Ectodermal cell (in vitro differentiated cells): ENCODE measurements around the gene ENPP4.
"Not testable (repeated sequence)": the region's sequence is repeated elsewhere in the genome, so short reads cannot be mapped to it uniquely, and the experiment has no call there.

ENCODE experiments used
- H3K27ac ChIP-seq: 2 replicates; pipeline ENCODE4 v1.7.0; 2013; ENCODE audit warnings: mild to moderate bottlenecking, low read depth, low read length; ENCODE audit not compliant: insufficient read depth, poor library complexity, severe bottlenecking
- H3K27me3 ChIP-seq: 2 replicates; pipeline ENCODE4 v1.7.0; 2013; ENCODE audit warnings: mild to moderate bottlenecking, low read length; ENCODE audit not compliant: insufficient read depth, control insufficient read depth, poor library complexity, severe bottlenecking
- H3K36me3 ChIP-seq: one replicate; pipeline ENCODE4 v1.7.0; 2013; ENCODE audit warnings: low read length; ENCODE audit not compliant: control insufficient read depth, insufficient read depth
- H3K4me1 ChIP-seq: one replicate; pipeline ENCODE4 v1.7.0; 2013; ENCODE audit warnings: low read length; ENCODE audit not compliant: control insufficient read depth, insufficient read depth
- H3K4me3 ChIP-seq: 2 replicates; pipeline ENCODE4 v1.7.0; 2013; ENCODE audit warnings: low read depth, low read length, control low read depth; ENCODE audit not compliant: insufficient read depth
- H3K9me3 ChIP-seq: 2 replicates; pipeline ENCODE4 v1.7.0; 2013; ENCODE audit warnings: mild to moderate bottlenecking, low read length, moderate library complexity; ENCODE audit not compliant: control insufficient read depth
- WGBS, 2 experiments: methylation state at CpG; one replicate each; pipeline ENCODE4 v1.1.7; 2013; ENCODE audit warnings: missing lambda C conversion rate in 2 of 2; 5-methylcytosine and 5-hydroxymethylcytosine counted together

Gene ENPP4

DNA sequence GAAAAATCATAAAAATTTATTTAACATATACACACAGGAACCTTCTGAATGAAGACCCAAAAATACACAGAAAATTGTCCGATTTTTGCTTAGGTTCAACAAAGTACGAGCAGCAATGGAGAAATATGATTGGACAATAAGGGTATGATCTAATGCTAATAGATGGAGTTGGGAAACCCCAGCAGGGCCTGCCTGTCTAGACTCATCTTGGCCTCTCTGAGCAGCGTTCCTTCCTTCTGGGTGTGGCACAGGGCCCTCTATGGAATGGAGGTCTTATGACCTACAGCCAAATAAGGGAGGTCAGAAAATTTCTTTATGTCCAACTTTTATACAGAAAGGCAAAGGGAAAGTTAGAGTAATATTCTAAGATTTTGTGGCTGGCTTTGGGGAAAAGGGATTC, 27.7 kb upstream of the ENPP4 start:
- H3K4me1 ChIP-seq, result no peaks in the 10 kb centered on the region
- H3K27me3 ChIP-seq, result no peaks in the 10 kb centered on the region
- no peak overlapping the region for H3K27ac ChIP-seq
- H3K9me3 ChIP-seq, result no peaks in the 10 kb centered on the region
- H3K36me3 ChIP-seq, result no peaks in the 10 kb centered on the region
- H3K4me3 ChIP-seq, result no peak overlapping the region
- WGBS, 2 experiments, result 89 to 100% methylated on average over 3 of the region's 3 CpGs

DNA sequence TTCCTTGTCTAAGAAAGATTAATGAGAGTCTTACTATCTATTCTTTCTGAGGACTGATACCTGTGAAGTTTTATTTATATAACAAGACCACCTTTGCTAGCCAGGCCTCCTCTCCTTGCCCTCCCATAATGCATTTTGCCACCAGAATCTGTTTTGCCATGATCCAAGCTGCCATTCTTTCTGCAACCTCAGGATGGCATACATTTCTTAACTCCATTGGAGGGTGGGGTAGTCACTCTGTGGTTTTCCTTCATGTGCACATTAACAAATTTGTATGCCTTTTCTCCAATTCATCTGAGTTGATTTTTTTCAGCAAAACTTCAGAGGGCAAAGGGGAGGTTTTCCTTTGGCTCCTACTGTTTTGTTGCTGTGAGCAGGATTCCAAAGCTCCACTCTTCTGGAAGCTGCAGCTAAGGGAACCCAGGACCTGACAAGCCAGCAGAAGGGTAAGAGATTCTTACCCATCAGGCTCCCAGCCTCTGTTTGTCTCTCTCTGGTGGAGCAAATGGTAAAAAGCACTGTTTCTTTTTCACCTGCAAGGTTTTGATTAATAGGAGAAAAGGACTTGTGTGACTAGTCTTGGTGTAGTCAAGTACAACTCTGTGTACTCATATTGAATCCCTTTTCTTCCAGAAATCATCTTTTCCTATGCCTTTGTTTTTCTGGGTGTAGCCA, 26.2 kb upstream of the ENPP4 start:
- Histone ChIP-seq H3K4me3 (no peak overlapping the region), H3K36me3 (no peaks in the 10 kb centered on the region), H3K9me3 (no peaks in the 10 kb centered on the region), H3K4me1 (no peaks in the 10 kb centered on the region), H3K27ac (no peak overlapping the region), H3K27me3 (no peaks in the 10 kb centered on the region)

DNA sequence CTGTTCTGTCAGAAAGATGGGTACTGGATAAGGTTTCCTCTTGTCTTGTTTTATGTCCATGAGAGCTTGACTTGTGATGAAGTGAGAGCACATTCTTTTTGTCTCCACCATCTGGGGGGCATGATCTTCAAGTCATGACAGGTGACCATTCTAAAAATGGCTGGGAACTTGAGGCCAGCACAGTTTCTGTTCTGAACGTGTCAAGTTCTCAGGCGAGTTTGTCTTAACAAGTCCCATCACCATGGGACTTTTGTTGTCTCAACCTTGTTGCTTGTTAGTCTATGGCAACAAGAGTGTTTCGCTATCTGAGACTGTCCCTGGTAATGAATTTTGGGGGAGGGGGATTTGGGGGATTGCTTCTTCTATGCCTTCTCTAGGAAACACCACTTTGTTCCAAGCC, 25.6 kb upstream of the ENPP4 start:
- Histone ChIP-seq H3K27me3 (no peaks in the 10 kb centered on the region), H3K27ac (no peak overlapping the region), H3K36me3 (no peaks in the 10 kb centered on the region), H3K4me1 (no peaks in the 10 kb centered on the region), H3K9me3 (no peaks in the 10 kb centered on the region), H3K4me3 (no peak overlapping the region)
- 94 to 98% methylated on average over 3 of the region's 3 CpGs for WGBS, 2 experiments

DNA sequence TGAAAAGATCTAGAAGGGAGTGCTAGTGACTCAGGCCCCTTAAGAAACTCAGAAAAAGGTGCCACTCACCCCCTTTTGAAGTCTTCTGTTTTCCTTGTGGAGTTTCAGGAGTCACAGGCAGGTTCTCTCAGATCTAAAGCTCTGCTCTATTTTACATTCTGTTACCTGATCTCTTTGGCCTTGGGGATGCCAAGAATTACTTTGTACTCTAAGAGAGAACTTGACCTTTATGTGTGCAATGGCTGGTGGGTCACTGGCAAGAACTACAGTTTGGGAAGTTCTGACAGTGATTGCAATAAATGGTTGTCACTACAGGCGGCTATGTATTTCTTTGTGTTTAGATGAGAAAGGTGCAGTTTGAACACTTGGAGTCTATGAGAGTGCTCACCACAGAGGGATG, 24.2 kb upstream of the ENPP4 start:
- Histone ChIP-seq H3K4me1 (no peaks in the 10 kb centered on the region), H3K27me3 (no peaks in the 10 kb centered on the region), H3K27ac (no peak overlapping the region), H3K9me3 (no peaks in the 10 kb centered on the region), H3K36me3 (no peaks in the 10 kb centered on the region), H3K4me3 (no peak overlapping the region)
- 40 to 59% methylated on average over 1 of the region's 1 CpG for WGBS, 2 experiments

DNA sequence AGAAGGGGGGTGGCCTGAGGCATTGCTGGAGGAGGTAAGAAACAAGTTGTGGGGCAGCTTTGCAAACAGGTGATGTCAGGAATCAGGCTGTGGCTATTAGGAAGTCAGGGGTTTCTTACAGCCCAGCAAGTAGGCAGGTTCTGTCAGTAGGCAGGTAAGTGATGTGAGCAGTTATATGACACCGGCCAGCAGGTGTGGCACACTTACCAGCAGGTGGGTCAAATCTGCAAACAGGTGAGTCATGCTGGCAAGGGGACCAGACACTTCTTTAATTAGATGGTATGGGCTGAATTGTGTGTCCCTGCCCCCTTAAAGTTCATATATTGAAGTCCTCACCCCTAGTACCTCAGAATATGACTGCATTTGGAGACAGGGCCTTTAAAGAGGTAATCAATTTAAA, 16.4 kb upstream of the ENPP4 start:
- WGBS, 2 experiments, result 83 to 91% methylated on average over 1 of the region's 1 CpG
- H3K36me3 ChIP-seq, result no peaks in the 10 kb centered on the region
- H3K27me3 ChIP-seq, result no peaks in the 10 kb centered on the region
- H3K4me3 ChIP-seq, result no peak overlapping the region
- no peaks in the 10 kb centered on the region for H3K4me1 ChIP-seq
- H3K9me3 ChIP-seq, result no peaks in the 10 kb centered on the region
- no peak overlapping the region for H3K27ac ChIP-seq

DNA sequence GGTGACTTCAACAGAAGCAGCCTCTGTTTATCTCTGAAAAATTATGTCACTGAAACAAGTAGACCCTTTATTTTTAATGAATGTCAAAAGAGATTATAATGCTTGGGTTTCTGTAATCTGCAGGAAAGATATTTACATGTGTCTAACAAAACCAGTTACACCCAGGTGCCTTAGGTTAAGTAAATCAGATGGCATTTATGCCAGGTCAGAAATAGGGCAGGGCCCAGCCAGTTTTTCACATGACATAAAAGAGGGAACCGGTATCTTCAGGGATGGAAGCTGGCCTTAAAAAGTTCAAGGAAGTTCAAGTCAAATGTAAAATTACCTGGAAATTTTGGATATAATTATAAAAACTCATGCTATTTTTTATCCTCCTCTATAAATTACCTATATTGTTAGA, 14.2 kb upstream of the ENPP4 start:
- 94 to 100% methylated on average over 1 of the region's 1 CpG for WGBS, 2 experiments
- no peaks in the 10 kb centered on the region for H3K9me3 ChIP-seq

DNA sequence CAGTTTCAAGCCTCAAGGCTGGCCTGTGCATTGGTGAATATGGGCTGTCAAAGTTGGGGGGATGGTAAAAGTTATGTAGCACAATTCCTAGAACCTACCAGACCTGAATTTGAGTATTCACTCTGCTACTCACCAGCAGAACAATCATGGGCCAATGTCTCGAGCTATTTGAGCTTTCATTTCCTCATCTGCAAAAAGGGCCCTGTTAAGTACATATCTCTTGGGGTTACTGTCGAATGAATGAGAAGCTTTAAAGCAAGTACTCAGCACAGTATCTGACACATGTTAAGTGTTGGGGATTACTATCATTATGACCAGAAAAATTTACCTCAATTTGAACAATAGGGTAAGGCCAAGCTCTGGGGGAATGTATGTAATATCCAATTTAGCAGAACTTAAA, 13.5 kb upstream of the ENPP4 start:
- WGBS, 2 experiments, result 86 to 88% methylated on average over 2 of the region's 2 CpGs
- H3K27me3 ChIP-seq, result no peaks in the 10 kb centered on the region
- H3K4me3 ChIP-seq, result no peak overlapping the region
- H3K27ac ChIP-seq, result no peak overlapping the region
- H3K36me3 ChIP-seq, result no peaks in the 10 kb centered on the region
- no peaks in the 10 kb centered on the region for H3K4me1 ChIP-seq
- no peaks in the 10 kb centered on the region for H3K9me3 ChIP-seq

More for the DNA sequence above, 14.2 kb upstream of the ENPP4 start:
- Histone ChIP-seq H3K27ac (no peak overlapping the region), H3K36me3 (no peaks in the 10 kb centered on the region), H3K4me3 (no peak overlapping the region), H3K27me3 (no peaks in the 10 kb centered on the region), H3K4me1 (no peaks in the 10 kb centered on the region)

DNA sequence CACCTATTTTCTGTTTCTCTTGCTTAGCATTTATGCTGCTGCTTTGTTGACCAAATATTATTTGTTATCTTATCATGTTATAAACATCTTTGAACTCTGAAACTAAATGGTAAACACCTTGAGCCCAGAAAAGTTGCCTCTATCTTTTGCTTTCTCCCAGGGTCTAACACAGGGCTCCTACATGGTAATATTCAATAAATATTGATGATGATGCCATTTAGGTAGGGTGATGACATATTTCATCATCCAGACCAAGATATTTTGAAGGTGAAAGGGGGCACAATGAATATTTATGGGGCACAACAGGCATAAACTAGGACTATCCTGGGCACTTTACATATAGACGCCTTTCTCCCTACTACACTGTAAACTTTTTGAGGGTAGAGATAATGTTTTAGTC, 11.6 kb upstream of the ENPP4 start:
- no peak overlapping the region for H3K27ac ChIP-seq
- no peaks in the 10 kb centered on the region for H3K27me3 ChIP-seq
- no peak overlapping the region for H3K4me3 ChIP-seq
- no peaks in the 10 kb centered on the region for H3K4me1 ChIP-seq
- no peaks in the 10 kb centered on the region for H3K36me3 ChIP-seq
- WGBS, 2 experiments, result 100% methylated on average over 1 of the region's 1 CpG; no CpG with 5 or more reads in 1 of the 2 experiments
- no peaks in the 10 kb centered on the region for H3K9me3 ChIP-seq

DNA sequence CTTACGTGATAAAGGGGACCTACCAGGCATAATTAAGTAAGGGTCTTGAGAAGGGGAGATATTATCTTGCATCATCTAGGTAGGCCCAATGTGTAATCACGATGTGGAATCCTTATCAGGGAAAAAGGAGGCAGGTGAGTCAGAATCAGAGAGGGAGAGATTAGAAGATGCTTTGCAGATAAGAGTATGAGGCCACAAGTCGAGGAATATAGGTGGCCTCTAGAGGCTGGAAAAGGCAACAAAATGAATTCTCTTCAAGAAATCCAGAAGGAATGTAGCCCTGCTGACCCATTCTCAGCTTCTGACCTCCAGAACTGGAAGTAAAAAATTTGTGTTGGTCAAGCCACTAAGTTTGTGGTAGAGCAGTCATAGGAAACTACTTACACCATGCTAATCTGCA, 11.0 kb upstream of the ENPP4 start:
- no peaks in the 10 kb centered on the region for H3K4me1 ChIP-seq
- H3K27me3 ChIP-seq, result no peaks in the 10 kb centered on the region
- 87 to 93% methylated on average over 3 of the region's 3 CpGs for WGBS, 2 experiments
- H3K4me3 ChIP-seq, result no peak overlapping the region
- no peaks in the 10 kb centered on the region for H3K36me3 ChIP-seq
- no peak overlapping the region for H3K27ac ChIP-seq
- H3K9me3 ChIP-seq, result no peaks in the 10 kb centered on the region

DNA sequence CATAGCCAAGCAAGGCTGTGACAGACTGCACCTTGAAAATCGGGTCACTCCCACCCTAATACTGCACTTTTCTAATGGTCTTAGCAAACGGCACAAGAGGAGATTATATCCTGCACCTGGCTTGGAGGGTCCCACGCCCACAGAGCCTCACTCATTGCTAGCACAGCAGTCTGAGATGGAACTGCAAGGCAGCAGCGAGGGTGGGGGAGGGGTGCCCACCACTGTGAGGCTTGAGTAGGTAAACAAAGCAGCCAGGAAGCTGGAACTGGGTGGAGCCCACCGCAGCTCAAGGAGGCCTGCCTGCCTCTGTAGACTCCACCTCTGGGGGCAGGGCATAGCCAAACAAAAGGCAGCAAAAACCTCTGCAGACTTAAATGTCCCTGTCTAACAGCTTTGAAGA, 10.1 kb upstream of the ENPP4 start:
- H3K27me3 ChIP-seq, H3K4me3 ChIP-seq, H3K4me1 ChIP-seq, H3K27ac ChIP-seq, H3K9me3 ChIP-seq, H3K36me3 ChIP-seq: not testable (repeated sequence)
- 74 to 75% methylated on average over 5 of the region's 5 CpGs for WGBS, 2 experiments

DNA sequence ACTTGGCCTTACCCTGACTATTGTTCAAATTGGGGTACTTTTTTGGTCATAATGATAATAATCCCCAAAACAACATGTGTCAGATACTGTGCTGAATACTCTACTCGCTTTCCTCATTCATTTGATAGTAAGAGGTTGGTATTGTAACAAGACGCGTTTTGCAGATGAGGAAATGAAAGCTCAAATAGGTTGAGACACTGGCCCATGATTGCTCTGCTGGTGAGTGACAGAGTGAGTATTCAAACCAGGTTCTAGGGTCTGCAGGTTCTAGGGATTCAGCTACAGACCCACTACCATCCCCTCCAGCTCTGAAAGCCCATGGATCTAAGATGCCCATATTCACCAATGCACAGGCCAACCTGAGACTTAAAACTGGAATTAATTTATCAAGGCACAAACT, 1.3 kb upstream of the ENPP4 start:
- Histone ChIP-seq H3K27me3 (peaks cover 10% of the 10 kb centered on the region), H3K36me3 (no peaks in the 10 kb centered on the region), H3K9me3 (no peaks in the 10 kb centered on the region), H3K27ac (no peak overlapping the region), H3K4me1 (no peaks in the 10 kb centered on the region), H3K4me3 (no peak overlapping the region)
- 89 to 90% methylated on average over 3 of the region's 3 CpGs for WGBS, 2 experiments
